K562 (cell line): ENCODE data around the gene TACSTD2. TPM values are rescaled to one million over a fixed set of nuclear protein-coding genes. Genes with fewer than 3 reads are reported as not detected.
A peak's percentile ranks its signal among the peaks of the same experiment; 100 is the strongest.

Source experiments
- ATAC-seq: fragments of 200-7000 bp; cut with Tn5 transposase; 3 replicates; pipeline ENCODE4 v1.9.1; 2020; ENCODE audit warnings: moderate library complexity
- BruUV-seq: library from RNA; stranded (reverse); fragments of 400-500 nt; replicated peaks from 2 replicates; lab custom pipeline; 2021; lab: Mats Ljungman, UMichigan
- CTCF ChIA-PET: fragments of 300-600 bp; formaldehyde crosslinking; extraction: SDS; loops from one replicate; lab custom pipeline; 2021; ENCODE audit warnings: low intra/inter-chr PET ratio; lab: Yijun Ruan, JAX
- POLR2A ChIA-PET: fragments of 300-600, 350-650 bp; sonication (Branson Sonifier 250); formaldehyde crosslinking; extraction: SDS; loops from one replicate; lab custom pipeline; 2021; ENCODE audit warnings: antibody characterized with exemption, inconsistent platforms; lab: Yijun Ruan, JAX
- DNase-seq, 4 experiments: peaks; one replicate each; pipeline versions ENCODE4 v3.0.0 to v3.0.0-alpha.2; 2011 to 2018; ENCODE audit warnings: low spot score in 3 of 4, mixed read lengths in 3 of 4; ENCODE audit errors: extremely low read depth in 1 of 4
- FAIRE-seq: peaks from 2 replicates; lab custom pipeline; 2011; peaks lifted over from hg19 to GRCh38; lab: Jason Lieb, UNC
- H2AFZ ChIP-seq: 2 replicates; pipeline ENCODE4 v1.6.0; 2011; ENCODE audit warnings: low read depth, low read length, control low read depth, inconsistent platforms
- H3K27ac ChIP-seq: fragments of 200-600 bp; 3 replicates; pipeline ENCODE4 v1.8.0; 2011; ENCODE audit warnings: low read depth, mild to moderate bottlenecking, control low read depth, inconsistent platforms, low read length, moderate library complexity, mixed read lengths; ENCODE audit errors: extremely low read depth
- H3K27me3 ChIP-seq, 2 experiments: fragments of 300-600 bp in 1 of 2; 2 replicates in 1 of 2; 3 replicates in 1 of 2; pipeline versions ENCODE4 v1.6.0 to v1.8.0; 2011; ENCODE audit warnings: inconsistent platforms in 2 of 2, low read length in 2 of 2, mild to moderate bottlenecking in 1 of 2, mixed read lengths in 1 of 2, moderate library complexity in 1 of 2; ENCODE audit not compliant: control insufficient read depth in 2 of 2, insufficient read depth in 2 of 2
- H3K36me3 ChIP-seq: fragments of 300-600 bp; 3 replicates; pipeline ENCODE4 v1.8.0; 2011; ENCODE audit warnings: mild to moderate bottlenecking, low read length, inconsistent platforms; ENCODE audit not compliant: control insufficient read depth, insufficient read depth
- H3K4me1 ChIP-seq, 2 experiments: fragments of 200-600 bp in 1 of 2; replicated peaks in 1 of 2; 2 replicates in 1 of 2; 3 replicates in 1 of 2; pipeline versions ENCODE4 v1.5.1 to v1.8.0; 2011; ENCODE audit warnings: inconsistent platforms in 2 of 2, low read length in 2 of 2, mild to moderate bottlenecking in 1 of 2, mixed read lengths in 1 of 2, moderate library complexity in 1 of 2; ENCODE audit not compliant: control insufficient read depth in 2 of 2, insufficient read depth in 2 of 2
- H3K4me2 ChIP-seq: 2 replicates; pipeline ENCODE4 v1.6.1; 2011; ENCODE audit warnings: low read length, control low read depth, inconsistent platforms, mixed read lengths; ENCODE audit not compliant: insufficient read depth
- H3K4me3 ChIP-seq: fragments of 200-600 bp; sonication (generic), shearing (Covaris generic); 2 replicates; pipeline ENCODE4 v1.5.1; 2016; ENCODE audit warnings: control low read depth, inconsistent platforms
- H3K79me2 ChIP-seq: fragments of 200-600 bp; 3 replicates; pipeline ENCODE4 v1.8.0; 2011; ENCODE audit warnings: low read length, inconsistent platforms; ENCODE audit not compliant: control insufficient read depth, insufficient read depth
- H3K9ac ChIP-seq, 2 experiments: 2 replicates each; pipeline versions ENCODE4 v1.6.0 to v1.6.1; 2011; ENCODE audit warnings: low read depth in 2 of 2, low read length in 2 of 2, control low read depth in 1 of 2, inconsistent platforms in 1 of 2, mild to moderate bottlenecking in 1 of 2, mixed read lengths in 1 of 2; ENCODE audit not compliant: insufficient read depth in 1 of 2
- H3K9me1 ChIP-seq: one replicate; pipeline ENCODE4 v1.6.0; 2011; ENCODE audit warnings: inconsistent platforms, mild to moderate bottlenecking, low read length, moderate library complexity; ENCODE audit not compliant: control insufficient read depth, insufficient read depth
- H3K9me3 ChIP-seq: replicated peaks from 2 replicates; pipeline ENCODE4 v1.5.1; 2011; ENCODE audit warnings: low read depth, low read length, inconsistent platforms; ENCODE audit not compliant: control insufficient read depth, insufficient read depth
- H4K20me1 ChIP-seq: replicated peaks from 2 replicates; pipeline ENCODE4 v1.6.1; 2011; ENCODE audit warnings: low read length, inconsistent platforms, mixed read lengths; ENCODE audit not compliant: control insufficient read depth, insufficient read depth
- CEBPG ChIP-seq, 3 experiments: fragments of 200-800 bp in 1 of 3; sonication (Bioruptor generic) in 1 of 3; sonication (generic) in 1 of 3; formaldehyde crosslinking in 1 of 3; IDR thresholded peaks in 2 of 3; conservative IDR thresholded peaks in 1 of 3; 2 replicates each; pipeline versions ENCODE4 v1.6.1 to v1.8.0; 2016 to 2022; ENCODE audit warnings: missing compliant biosample characterization in 2 of 3, missing genetic modification characterization in 2 of 3, mild to moderate bottlenecking in 1 of 3, missing genetic modification reagents in 1 of 3
- COPS2 ChIP-seq: fragments of 450-650 bp; conservative IDR thresholded peaks from 2 replicates; pipeline ENCODE4 v1.6.1; 2016; ENCODE audit warnings: mild to moderate bottlenecking, moderate library complexity
- FOXA1 ChIP-seq: fragments of 450-650 bp; IDR thresholded peaks from 2 replicates; pipeline ENCODE4 v1.6.1; 2016; ENCODE audit warnings: mild to moderate bottlenecking, borderline replicate concordance
- FOXK1 ChIP-seq: sonication (generic); formaldehyde crosslinking; IDR thresholded peaks from 2 replicates; pipeline ENCODE4 v1.8.0; 2022; ENCODE audit warnings: missing genetic modification reagents, mild to moderate bottlenecking, borderline replicate concordance
- GATAD2B ChIP-seq: fragments of 450-650 bp; IDR thresholded peaks from 2 replicates; pipeline ENCODE4 v1.6.1; 2017; ENCODE audit warnings: mild to moderate bottlenecking, borderline replicate concordance
- HDAC3 ChIP-seq: fragments of 450-650 bp; IDR thresholded peaks from 2 replicates; pipeline ENCODE4 v1.6.1; 2018; ENCODE audit warnings: borderline replicate concordance, mild to moderate bottlenecking, moderate library complexity; ENCODE audit not compliant: partially characterized antibody
- TRIM28 ChIP-seq: fragments of 450-650 bp; IDR thresholded peaks from 2 replicates; pipeline ENCODE4 v1.6.1; 2017
- ZNF696 ChIP-seq: fragments of 250-450 bp; sonication (Bioruptor Pico); conservative IDR thresholded peaks from 2 replicates; pipeline ENCODE4 v1.4.0; 2020; ENCODE audit warnings: mild to moderate bottlenecking, moderate library complexity
- WGBS: fragments of 100-300 bp; shearing (Covaris generic); methylation state at CpG from one replicate; pipeline ENCODE4 v1.1.6; 2016; ENCODE audit warnings: low coverage, mixed read lengths; ENCODE audit not compliant: insufficient coverage; ENCODE audit errors: missing lambda C conversion rate; 5-methylcytosine and 5-hydroxymethylcytosine counted together
- in situ Hi-C: fragments of 300-500 bp; cut with MboI; formaldehyde crosslinking; loops from 4 replicates; pipeline ENCODE4 v1.15.0; 2018; ENCODE audit warnings: inconsistent platforms, mixed read lengths
- intact Hi-C: fragments of 100-400 bp; cut with micrococcal nuclease; formaldehyde crosslinking; loops from 2 replicates; pipeline ENCODE4 v1.14.2; 2022
- polyA plus RNA-seq, 8 experiments: library from polyadenylated mRNA; depleted of rRNA in 4 of 8; stranded (reverse) in 5 of 8; unstranded in 3 of 8; fragments of >200 nt; fragmentation: Nextera tagmentation in 2 of 8; fragmentation: Illumina TruSeq in 1 of 8; extraction: Ambion mirVana in 2 of 8; extraction: Trizol in 1 of 8; gene quantifications; 2 replicates each; pipeline versions ENCODE4 v1.2.1 to v1.2.3, GENCODE V29; 2011 to 2014; ENCODE audit warnings: inconsistent platforms in 1 of 8, missing spikeins in 1 of 8
- total RNA-seq, 7 experiments: library from RNA; depleted of rRNA in 6 of 7; stranded (reverse); fragments of >200 nt in 6 of 7; fragmentation: Illumina TruSeq in 2 of 7; extraction: Trizol in 2 of 7; gene quantifications; 2 replicates each; pipeline versions ENCODE4 v1.2.1 to v1.2.3, GENCODE V29; 2011 to 2021; ENCODE audit warnings: low replicate concordance in 1 of 7
- TF ChIP-seq, protein P1 (sequence below), 2 experiments: fragments of 450-650 bp in 1 of 2; sonication (generic) in 1 of 2; formaldehyde crosslinking in 1 of 2; IDR thresholded peaks; 2 replicates each; pipeline versions ENCODE4 v1.7.1 to v1.9.0; 2016 to 2022; ENCODE audit warnings: inconsistent platforms in 1 of 2, mild to moderate bottlenecking in 1 of 2, missing genetic modification reagents in 1 of 2
- TF ChIP-seq, protein P2 (sequence below): fragments of 250-450 bp; sonication (Bioruptor Pico); IDR thresholded peaks from 2 replicates; pipeline ENCODE4 v1.4.0; 2020; ENCODE audit warnings: mild to moderate bottlenecking

TACSTD2 gene
- total and polyA plus RNA-seq, 9 of the 15 experiments (the other 6 are each of a cell fraction or from before 2014, with no cell fraction given): 0.04 to 0.31 TPM; not detected in 7

DNA sequence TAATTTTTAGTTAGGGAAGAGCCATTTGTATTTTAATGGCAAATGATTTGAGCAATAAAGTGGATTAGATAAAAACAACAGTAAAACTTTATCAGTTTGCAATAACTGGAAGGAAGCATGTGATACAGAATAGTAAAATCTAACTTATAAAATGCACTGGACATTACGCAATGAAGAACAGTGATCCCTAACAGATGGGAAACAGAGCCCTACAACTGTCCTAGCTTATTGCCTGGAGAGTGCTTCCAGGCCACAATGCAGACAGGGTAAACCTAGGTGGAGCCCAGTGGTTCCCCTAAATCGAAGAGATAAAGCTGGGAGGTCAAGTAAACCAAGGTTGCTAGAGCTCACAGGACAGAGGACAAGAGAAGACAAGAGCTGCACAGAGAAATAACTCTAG lies 37.5 kb downstream of the TACSTD2 start:
- in situ Hi-C loops: no loop called here
- WGBS: 45% methylated on average over 2 of the region's 2 CpGs
- H3K4me1 ChIP-seq: peaks cover 0 to 5% of the 10 kb centered on the region in 2 experiments; a peak in 1 of 5 replicates
- no peak for TF ChIP-seq GATAD2B
- no peak for TF ChIP-seq TRIM28
- no peak for TF ChIP-seq COPS2
- TF ChIP-seq, protein P1, sequence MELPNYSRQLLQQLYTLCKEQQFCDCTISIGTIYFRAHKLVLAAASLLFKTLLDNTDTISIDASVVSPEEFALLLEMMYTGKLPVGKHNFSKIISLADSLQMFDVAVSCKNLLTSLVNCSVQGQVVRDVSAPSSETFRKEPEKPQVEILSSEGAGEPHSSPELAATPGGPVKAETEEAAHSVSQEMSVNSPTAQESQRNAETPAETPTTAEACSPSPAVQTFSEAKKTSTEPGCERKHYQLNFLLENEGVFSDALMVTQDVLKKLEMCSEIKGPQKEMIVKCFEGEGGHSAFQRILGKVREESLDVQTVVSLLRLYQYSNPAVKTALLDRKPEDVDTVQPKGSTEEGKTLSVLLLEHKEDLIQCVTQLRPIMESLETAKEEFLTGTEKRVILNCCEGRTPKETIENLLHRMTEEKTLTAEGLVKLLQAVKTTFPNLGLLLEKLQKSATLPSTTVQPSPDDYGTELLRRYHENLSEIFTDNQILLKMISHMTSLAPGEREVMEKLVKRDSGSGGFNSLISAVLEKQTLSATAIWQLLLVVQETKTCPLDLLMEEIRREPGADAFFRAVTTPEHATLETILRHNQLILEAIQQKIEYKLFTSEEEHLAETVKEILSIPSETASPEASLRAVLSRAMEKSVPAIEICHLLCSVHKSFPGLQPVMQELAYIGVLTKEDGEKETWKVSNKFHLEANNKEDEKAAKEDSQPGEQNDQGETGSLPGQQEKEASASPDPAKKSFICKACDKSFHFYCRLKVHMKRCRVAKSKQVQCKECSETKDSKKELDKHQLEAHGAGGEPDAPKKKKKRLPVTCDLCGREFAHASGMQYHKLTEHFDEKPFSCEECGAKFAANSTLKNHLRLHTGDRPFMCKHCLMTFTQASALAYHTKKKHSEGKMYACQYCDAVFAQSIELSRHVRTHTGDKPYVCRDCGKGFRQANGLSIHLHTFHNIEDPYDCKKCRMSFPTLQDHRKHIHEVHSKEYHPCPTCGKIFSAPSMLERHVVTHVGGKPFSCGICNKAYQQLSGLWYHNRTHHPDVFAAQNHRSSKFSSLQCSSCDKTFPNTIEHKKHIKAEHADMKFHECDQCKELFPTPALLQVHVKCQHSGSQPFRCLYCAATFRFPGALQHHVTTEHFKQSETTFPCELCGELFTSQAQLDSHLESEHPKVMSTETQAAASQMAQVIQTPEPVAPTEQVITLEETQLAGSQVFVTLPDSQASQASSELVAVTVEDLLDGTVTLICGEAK (IDR thresholded peaks at IDR 0.05): 0 out of 2 replicates have a peak, but pooled peaks have one; percentile 16
- TF ChIP-seq, protein P1 (CRISPR knock-in tag; IDR thresholded peaks at IDR 0.05): no peak
- TF ChIP-seq FOXK1 (CRISPR knock-in tag): no peak
- no peak for TF ChIP-seq FOXA1
- TF ChIP-seq, protein P2, sequence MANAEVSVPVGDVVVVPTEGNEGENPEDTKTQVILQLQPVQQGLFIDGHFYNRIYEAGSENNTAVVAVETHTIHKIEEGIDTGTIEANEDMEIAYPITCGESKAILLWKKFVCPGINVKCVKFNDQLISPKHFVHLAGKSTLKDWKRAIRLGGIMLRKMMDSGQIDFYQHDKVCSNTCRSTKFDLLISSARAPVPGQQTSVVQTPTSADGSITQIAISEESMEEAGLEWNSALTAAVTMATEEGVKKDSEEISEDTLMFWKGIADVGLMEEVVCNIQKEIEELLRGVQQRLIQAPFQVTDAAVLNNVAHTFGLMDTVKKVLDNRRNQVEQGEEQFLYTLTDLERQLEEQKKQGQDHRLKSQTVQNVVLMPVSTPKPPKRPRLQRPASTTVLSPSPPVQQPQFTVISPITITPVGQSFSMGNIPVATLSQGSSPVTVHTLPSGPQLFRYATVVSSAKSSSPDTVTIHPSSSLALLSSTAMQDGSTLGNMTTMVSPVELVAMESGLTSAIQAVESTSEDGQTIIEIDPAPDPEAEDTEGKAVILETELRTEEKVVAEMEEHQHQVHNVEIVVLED (CRISPR knock-in tag): no peak
- no peak for TF ChIP-seq HDAC3
- no peak for TF ChIP-seq ZNF696 (CRISPR knock-in tag)
- TF ChIP-seq CEBPG (CRISPR knock-in tag; IDR thresholded peaks at IDR 0.05): no peak
- TF ChIP-seq CEBPG (tag; conservative IDR thresholded peaks at IDR 0.05 in 1 of 2, IDR thresholded peaks at IDR 0.05 in 1 of 2): peak in 1 of 2 experiments; percentile 77; a peak in 2 of 4 replicates

More for the DNA sequence above, 37.5 kb downstream of the TACSTD2 start:
- Histone ChIP-seq H3K9me1 (no peaks in the 10 kb centered on the region), H3K27ac (no peak overlapping the region), H3K4me3 (no peak overlapping the region), H3K4me2 (no peak overlapping the region), H3K36me3 (no peaks in the 10 kb centered on the region), H3K9ac (no peak overlapping the region; a peak in 1 of 4 replicates), H3K27me3 (no peaks in the 10 kb centered on the region), H2AFZ (no peak overlapping the region), H4K20me1 (no peaks in the 10 kb centered on the region), H3K79me2 (no peaks in the 10 kb centered on the region), H3K9me3 (no peaks in the 10 kb centered on the region)
- no TSS peak for BruUV-seq
- ChIA-PET CTCF (no interaction called here), POLR2A (no interaction called here)
- ATAC-seq (peak; percentile 66), DNase-seq (peak in 1 of 4 experiments; percentile 18), FAIRE-seq (no peak)
- intact Hi-C loops: no loop called here
